ENCODE data around the gene PRR33.

Gene PRR33

DNA sequence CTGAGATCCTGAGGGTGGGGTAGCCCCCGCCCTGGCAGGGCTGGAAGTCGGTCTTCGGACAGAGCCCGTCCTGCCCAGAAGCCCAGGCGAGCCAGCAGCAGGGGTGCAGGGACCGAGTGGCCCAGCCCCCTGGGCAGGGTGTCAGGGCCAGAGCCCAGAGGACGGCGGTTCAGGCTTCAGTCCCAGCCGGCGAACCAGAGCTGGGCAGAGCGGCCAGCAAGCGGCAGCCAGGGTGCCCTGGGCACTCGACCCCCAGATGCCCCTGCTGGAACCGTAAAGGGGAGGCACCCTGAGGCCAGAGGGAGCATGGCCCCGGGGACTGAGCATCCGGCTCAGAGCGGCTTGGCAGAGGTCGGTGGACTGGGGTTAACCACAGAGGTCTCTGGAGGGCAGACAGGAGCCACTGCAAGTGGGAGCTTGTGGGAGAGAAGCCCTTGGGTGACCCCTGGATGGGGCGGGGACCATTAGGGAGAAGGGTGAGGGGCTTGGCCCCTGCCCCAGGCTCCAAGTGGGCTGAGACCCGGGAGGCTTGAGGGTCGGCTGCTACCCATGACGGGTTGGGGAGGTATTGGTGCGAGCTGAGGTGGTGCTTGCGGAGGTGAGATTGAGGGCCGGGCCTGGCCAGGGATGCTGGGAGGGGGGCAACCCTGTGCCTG, 22.9 kb downstream of the PRR33 start:
- TF ChIP-seq EZH2phosphoT487 (IDR thresholded peaks at IDR 0.05; ENCODE audit: borderline replicate concordance), result no peak
- TF ChIP-seq, protein P1, sequence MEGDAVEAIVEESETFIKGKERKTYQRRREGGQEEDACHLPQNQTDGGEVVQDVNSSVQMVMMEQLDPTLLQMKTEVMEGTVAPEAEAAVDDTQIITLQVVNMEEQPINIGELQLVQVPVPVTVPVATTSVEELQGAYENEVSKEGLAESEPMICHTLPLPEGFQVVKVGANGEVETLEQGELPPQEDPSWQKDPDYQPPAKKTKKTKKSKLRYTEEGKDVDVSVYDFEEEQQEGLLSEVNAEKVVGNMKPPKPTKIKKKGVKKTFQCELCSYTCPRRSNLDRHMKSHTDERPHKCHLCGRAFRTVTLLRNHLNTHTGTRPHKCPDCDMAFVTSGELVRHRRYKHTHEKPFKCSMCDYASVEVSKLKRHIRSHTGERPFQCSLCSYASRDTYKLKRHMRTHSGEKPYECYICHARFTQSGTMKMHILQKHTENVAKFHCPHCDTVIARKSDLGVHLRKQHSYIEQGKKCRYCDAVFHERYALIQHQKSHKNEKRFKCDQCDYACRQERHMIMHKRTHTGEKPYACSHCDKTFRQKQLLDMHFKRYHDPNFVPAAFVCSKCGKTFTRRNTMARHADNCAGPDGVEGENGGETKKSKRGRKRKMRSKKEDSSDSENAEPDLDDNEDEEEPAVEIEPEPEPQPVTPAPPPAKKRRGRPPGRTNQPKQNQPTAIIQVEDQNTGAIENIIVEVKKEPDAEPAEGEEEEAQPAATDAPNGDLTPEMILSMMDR (conservative IDR thresholded peaks at IDR 0.05; ENCODE audit: low read length), result no peak
- H3F3A ChIP-seq (ENCODE audit: low read depth), result no peaks in the 10 kb centered on the region
- H3K4me1 ChIP-seq (ENCODE audit: insufficient read depth, low read length, poor library complexity, severe bottlenecking), result no peaks in the 10 kb centered on the region
- no peak overlapping the region for H2AFZ ChIP-seq (ENCODE audit: low read length)
- no peaks in the 10 kb centered on the region for H3K36me3 ChIP-seq (ENCODE audit: insufficient read depth, low read length)
- no peaks in the 10 kb centered on the region for H3K27me3 ChIP-seq (ENCODE audit: insufficient read depth, low read length, poor library complexity, severe bottlenecking)
- no peak overlapping the region for H3K9ac ChIP-seq (ENCODE audit: low read depth, low read length, poor library complexity, severe bottlenecking)
- no peaks in the 10 kb centered on the region for H3K9me2 ChIP-seq (replicated peaks; ENCODE audit: low read depth, low read length)
- no peaks in the 10 kb centered on the region for H4K20me1 ChIP-seq (ENCODE audit: insufficient read depth, low read length, poor library complexity, severe bottlenecking)
- H3K4me3 ChIP-seq (ENCODE audit: low read length, poor library complexity, severe bottlenecking), result no peak overlapping the region
- H3K79me2 ChIP-seq (ENCODE audit: insufficient read depth, low read length), result peaks cover 6% of the 10 kb centered on the region; the same call in 1 of the 2 replicates
- no peak overlapping the region for H3K4me2 ChIP-seq (ENCODE audit: low read depth, low read length, poor library complexity, severe bottlenecking)
- H3K9me3 ChIP-seq (ENCODE audit: insufficient read depth, low read depth, low read length), result no peaks in the 10 kb centered on the region

DNA sequence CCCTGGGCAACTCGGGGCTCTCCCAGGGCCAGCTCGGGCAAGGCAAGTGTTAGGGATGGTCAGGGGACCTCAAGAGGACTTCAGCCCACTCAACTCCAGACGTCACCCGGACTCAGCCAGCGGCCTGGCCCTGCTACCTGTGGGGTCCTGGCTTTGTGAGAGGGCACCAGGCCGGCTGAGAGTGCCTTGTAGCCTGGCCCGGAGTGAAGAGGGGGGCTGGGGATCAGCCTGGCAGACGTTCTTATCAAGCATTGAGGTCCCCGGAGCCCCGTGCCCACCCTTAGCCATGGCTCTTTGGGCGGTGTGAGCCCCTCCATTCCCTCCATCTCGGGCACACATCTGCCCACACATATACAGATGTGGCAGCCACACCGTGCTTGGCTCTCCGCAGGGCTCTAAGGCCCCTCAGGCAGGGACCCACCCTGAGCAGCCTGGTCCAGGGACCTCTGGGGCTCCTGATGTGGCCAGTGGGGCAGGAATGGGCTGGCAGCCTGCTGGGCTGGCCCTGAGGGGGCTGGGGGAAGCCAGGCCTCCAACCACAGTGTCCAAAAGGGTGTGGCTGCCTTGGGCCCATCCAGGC, 23.5 kb downstream of the PRR33 start:
- H3K9me3 ChIP-seq (ENCODE audit: insufficient read depth, low read depth, low read length), result no peaks in the 10 kb centered on the region
- H3K27me3 ChIP-seq (ENCODE audit: insufficient read depth, low read length, poor library complexity, severe bottlenecking), result no peaks in the 10 kb centered on the region
- H3K9ac ChIP-seq (ENCODE audit: low read depth, low read length, poor library complexity, severe bottlenecking), result no peak overlapping the region
- H3K4me3 ChIP-seq (ENCODE audit: low read length, poor library complexity, severe bottlenecking), result no peak overlapping the region
- peaks cover 10% of the 10 kb centered on the region; the same call in 1 of the 2 replicates for H3K79me2 ChIP-seq (ENCODE audit: insufficient read depth, low read length)
- H3F3A ChIP-seq (ENCODE audit: low read depth), result no peaks in the 10 kb centered on the region
- no peaks in the 10 kb centered on the region for H3K9me2 ChIP-seq (replicated peaks; ENCODE audit: low read depth, low read length)
- no peaks in the 10 kb centered on the region for H3K4me1 ChIP-seq (ENCODE audit: insufficient read depth, low read length, poor library complexity, severe bottlenecking)
- no peaks in the 10 kb centered on the region for H4K20me1 ChIP-seq (ENCODE audit: insufficient read depth, low read length, poor library complexity, severe bottlenecking)
- no peak for TF ChIP-seq EZH2phosphoT487 (IDR thresholded peaks at IDR 0.05; ENCODE audit: borderline replicate concordance)
- TF ChIP-seq, protein P1 (conservative IDR thresholded peaks at IDR 0.05; ENCODE audit: low read length), result no peak
- no peak overlapping the region for H2AFZ ChIP-seq (ENCODE audit: low read length)
- no peak overlapping the region for H3K4me2 ChIP-seq (ENCODE audit: low read depth, low read length, poor library complexity, severe bottlenecking)
- no peaks in the 10 kb centered on the region for H3K36me3 ChIP-seq (ENCODE audit: insufficient read depth, low read length)

DNA sequence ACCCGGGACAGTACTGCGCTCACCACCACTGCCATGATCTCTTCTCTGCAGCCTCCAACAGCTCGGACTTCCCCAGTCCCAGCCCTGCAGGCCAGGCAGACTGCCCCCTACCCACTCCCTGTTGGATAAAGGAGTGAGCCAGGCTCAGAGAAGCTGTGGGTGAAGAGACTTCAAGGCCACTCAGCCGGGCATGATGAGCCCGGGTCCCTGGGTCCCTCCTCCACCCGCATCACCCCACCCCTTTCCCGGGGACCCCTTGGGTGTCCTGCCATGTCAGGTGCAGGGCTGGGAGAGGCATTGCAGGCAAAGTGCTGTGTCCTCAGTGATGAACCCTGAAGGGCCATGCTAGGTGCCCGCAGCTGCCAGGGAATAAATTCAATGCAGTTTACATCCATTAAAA, 24.3 kb downstream of the PRR33 start:
- Histone ChIP-seq H3K4me3 (ENCODE audit: low read length, poor library complexity, severe bottlenecking) (no peak overlapping the region), H3K9me2 (replicated peaks; ENCODE audit: low read depth, low read length) (no peaks in the 10 kb centered on the region), H3K4me2 (ENCODE audit: low read depth, low read length, poor library complexity, severe bottlenecking) (no peak overlapping the region), H3K79me2 (ENCODE audit: insufficient read depth, low read length) (peaks cover 15% of the 10 kb centered on the region; the same call in 1 of the 2 replicates), H3F3A (ENCODE audit: low read depth) (no peaks in the 10 kb centered on the region), H3K27me3 (ENCODE audit: insufficient read depth, low read length, poor library complexity, severe bottlenecking) (no peaks in the 10 kb centered on the region), H3K9me3 (ENCODE audit: insufficient read depth, low read depth, low read length) (no peaks in the 10 kb centered on the region), H3K4me1 (ENCODE audit: insufficient read depth, low read length, poor library complexity, severe bottlenecking) (no peaks in the 10 kb centered on the region), H4K20me1 (ENCODE audit: insufficient read depth, low read length, poor library complexity, severe bottlenecking) (no peaks in the 10 kb centered on the region), H3K36me3 (ENCODE audit: insufficient read depth, low read length) (no peaks in the 10 kb centered on the region), H2AFZ (ENCODE audit: low read length) (no peak overlapping the region), H3K9ac (ENCODE audit: low read depth, low read length, poor library complexity, severe bottlenecking) (no peak overlapping the region)
- TF ChIP-seq, protein P1 (conservative IDR thresholded peaks at IDR 0.05; ENCODE audit: low read length), result no peak
- TF ChIP-seq EZH2phosphoT487 (IDR thresholded peaks at IDR 0.05; ENCODE audit: borderline replicate concordance), result no peak
